IPS DF 6.9 (cell line): ENCODE measurements around the gene PSENEN.

Experiments used
- DNase-seq: peaks from one replicate; pipeline ENCODE4 v3.0.0-alpha.2; 2013; ENCODE audit warnings: low read depth, low spot score
- H3K27ac ChIP-seq: one replicate; pipeline ENCODE4 v1.5.1; 2013; ENCODE audit warnings: low read length, control low read depth
- H3K27me3 ChIP-seq: 2 replicates; pipeline ENCODE4 v1.6.1; 2013; ENCODE audit warnings: mild to moderate bottlenecking, low read length; ENCODE audit not compliant: control insufficient read depth, insufficient read depth
- H3K36me3 ChIP-seq: 2 replicates; pipeline ENCODE4 v1.6.1; 2013; ENCODE audit warnings: low read length; ENCODE audit not compliant: control insufficient read depth, insufficient read depth
- H3K4me1 ChIP-seq: 2 replicates; pipeline ENCODE4 v1.6.1; 2013; ENCODE audit warnings: low read length; ENCODE audit not compliant: control insufficient read depth, insufficient read depth
- H3K4me3 ChIP-seq: 2 replicates; pipeline ENCODE4 v1.5.1; 2013; ENCODE audit warnings: mild to moderate bottlenecking, low read length
- H3K9me3 ChIP-seq: 2 replicates; pipeline ENCODE4 v1.6.1; 2013; ENCODE audit warnings: low read length, inconsistent platforms; ENCODE audit not compliant: control insufficient read depth, insufficient read depth
- WGBS: extraction: QIAGEN DNeasy Blood & Tissue Kit; methylation state at CpG from one replicate; pipeline ENCODE4 v1.1.7; 2013; ENCODE audit warnings: mixed read lengths, missing lambda C conversion rate; ENCODE audit not compliant: insufficient read length, insufficient coverage; 5-methylcytosine and 5-hydroxymethylcytosine counted together

The PSENEN gene

DNA sequence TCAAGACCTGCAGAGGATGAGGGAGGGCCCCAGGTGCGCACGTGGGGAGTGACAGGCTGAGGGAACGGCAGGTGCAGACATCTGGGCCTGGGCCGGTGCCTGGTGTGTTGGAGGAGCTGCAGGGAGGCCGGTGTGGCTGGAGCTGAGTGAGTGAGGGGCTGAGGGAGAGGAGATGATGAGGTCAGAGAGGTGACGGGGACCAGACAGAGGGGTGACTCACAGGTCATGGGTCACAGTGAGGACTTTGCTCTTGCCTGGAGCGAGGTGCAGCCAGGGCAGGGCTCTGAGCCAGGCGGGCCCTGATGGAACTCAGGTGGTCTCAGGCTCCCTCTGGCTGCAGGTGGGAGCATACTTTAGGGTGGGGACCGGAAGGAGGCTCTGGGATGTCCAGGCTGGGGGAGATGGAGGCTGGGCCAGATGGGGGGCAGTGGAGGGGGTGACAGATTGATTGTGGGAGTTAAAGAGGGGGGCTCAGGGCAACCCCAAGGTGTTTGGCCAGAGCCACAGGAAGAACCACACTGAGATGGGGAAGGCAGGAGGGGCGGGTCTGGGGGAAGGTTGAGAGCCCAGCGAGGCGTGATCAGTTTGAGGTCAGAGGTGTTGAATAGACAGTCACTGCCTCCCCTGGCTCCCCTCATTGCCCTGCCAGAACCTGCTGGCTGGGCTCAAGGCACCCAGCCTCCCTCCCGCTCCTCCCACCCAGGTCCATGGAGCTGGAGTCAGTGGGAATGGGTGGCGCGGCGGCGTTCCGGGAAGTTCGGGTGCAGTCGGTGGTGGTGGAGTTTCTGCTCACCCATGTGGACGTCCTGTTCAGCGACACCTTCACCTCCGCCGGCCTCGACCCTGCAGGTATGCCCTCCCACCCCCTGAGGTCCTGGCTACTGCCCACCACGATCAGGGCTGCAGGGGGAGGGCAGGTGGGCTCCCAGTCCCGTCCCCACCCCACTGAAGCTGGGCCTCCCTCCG, 38.3 kb downstream of the PSENEN start:
- Histone ChIP-seq H3K4me1 (peaks cover 7% of the 10 kb centered on the region), H3K36me3 (no peaks in the 10 kb centered on the region; the same call in 1 of the 2 replicates), H3K27ac (no peak overlapping the region), H3K4me3 (peak overlapping the region; percentile 26; the same call in 1 of the 2 replicates), H3K9me3 (no peaks in the 10 kb centered on the region), H3K27me3 (no peaks in the 10 kb centered on the region)
- WGBS: no CpG with 5 or more reads among the region's 28 CpGs
- DNase-seq: no peak

DNA sequence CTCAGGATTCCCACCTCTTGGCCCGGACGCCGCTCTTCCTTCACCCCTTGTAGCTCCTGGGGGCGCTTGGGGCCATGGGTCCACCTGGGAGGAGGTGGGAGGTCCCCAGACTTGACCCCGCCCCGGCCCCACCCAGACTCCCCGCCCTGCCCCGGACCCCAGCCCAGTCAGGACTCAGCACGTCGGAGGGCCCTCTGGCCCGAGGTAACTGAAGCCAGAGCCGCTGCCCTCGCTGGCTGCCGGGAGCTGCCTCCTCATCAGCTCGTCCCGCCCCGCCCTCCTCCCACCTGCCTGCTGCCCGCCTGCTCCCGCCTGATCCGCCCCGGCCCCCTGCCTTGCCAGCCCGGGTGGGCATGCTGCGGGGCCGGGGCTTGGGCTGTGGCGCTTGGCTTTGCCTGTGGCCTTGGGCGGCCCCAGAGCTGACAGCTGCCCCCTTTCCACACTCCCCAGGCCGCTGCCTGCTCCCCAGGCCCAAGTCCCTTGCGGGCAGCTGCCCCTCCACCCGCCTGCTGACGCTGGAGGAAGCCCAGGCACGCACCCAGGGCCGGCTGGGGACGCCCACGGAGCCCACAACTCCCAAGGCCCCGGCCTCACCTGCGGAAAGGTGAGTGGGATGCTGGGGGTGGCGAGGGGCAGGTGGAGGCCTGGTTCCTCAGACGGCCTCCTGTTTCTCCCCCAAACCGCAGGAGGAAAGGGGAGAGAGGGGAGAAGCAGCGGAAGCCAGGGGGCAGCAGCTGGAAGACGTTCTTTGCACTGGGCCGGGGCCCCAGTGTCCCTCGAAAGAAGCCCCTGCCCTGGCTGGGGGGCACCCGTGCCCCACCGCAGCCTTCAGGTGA, 39.3 kb downstream of the PSENEN start:
- no peaks in the 10 kb centered on the region; the same call in 1 of the 2 replicates for H3K36me3 ChIP-seq
- H3K4me3 ChIP-seq: peak overlapping the region; percentile 43
- WGBS: no CpG with 5 or more reads among the region's 45 CpGs

DNA sequence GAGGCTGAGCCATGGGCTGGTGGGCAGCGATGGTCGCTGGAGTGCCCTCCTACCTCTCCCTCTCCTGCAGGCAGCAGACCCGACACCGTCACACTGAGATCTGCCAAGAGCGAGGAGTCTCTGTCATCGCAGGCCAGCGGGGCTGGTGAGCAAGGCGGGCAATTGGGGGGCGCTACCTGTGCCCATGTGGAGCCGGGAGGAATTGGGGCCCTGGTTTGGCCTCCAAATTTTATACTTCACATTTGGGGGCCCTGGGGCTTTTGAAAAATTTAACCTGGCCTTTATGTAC, 39.8 kb downstream of the PSENEN start:
- no CpG with 5 or more reads among the region's 10 CpGs for WGBS
- DNase-seq: no peak
- peak overlapping the region; percentile 43; the same call in 1 of the 2 replicates for H3K4me3 ChIP-seq
- peaks cover 7% of the 10 kb centered on the region for H3K4me1 ChIP-seq
- no peaks in the 10 kb centered on the region for H3K27me3 ChIP-seq
- no peaks in the 10 kb centered on the region for H3K9me3 ChIP-seq
- no peak overlapping the region for H3K27ac ChIP-seq
- no peaks in the 10 kb centered on the region; the same call in 1 of the 2 replicates for H3K36me3 ChIP-seq

More for the DNA sequence above, 39.3 kb downstream of the PSENEN start:
- no peaks in the 10 kb centered on the region for H3K9me3 ChIP-seq
- peaks cover 7% of the 10 kb centered on the region for H3K4me1 ChIP-seq
- H3K27me3 ChIP-seq: no peaks in the 10 kb centered on the region
- DNase-seq: no peak
- no peak overlapping the region for H3K27ac ChIP-seq

DNA sequence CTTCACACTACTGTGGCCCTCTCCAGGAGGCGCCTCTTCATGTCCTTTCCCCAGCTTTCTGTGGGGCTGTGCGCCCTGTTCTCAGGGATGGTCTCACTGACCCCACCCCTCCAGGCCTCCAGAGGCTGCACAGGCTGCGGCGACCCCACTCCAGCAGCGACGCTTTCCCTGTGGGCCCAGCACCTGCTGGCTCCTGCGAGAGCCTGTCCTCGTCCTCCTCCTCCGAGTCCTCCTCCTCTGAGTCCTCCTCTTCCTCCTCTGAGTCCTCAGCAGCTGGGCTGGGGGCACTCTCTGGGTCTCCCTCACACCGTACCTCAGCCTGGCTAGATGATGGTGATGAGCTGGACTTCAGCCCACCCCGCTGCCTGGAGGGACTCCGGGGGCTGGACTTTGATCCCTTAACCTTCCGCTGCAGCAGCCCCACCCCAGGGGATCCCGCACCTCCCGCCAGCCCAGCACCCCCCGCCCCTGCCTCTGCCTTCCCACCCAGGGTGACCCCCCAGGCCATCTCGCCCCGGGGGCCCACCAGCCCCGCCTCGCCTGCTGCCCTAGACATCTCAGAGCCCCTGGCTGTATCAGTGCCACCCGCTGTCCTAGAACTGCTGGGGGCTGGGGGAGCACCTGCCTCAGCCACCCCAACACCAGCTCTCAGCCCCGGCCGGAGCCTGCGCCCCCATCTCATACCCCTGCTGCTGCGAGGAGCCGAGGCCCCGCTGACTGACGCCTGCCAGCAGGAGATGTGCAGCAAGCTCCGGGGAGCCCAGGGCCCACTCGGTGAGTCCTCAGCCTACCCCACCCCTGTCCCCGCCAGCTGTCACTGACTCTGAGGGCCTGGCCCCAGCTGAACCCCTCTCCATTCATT, 41.1 kb downstream of the PSENEN start:
- no peaks in the 10 kb centered on the region for H3K27me3 ChIP-seq
- no peaks in the 10 kb centered on the region; the same call in 1 of the 2 replicates for H3K36me3 ChIP-seq
- DNase-seq: no peak
- H3K4me3 ChIP-seq: no peak overlapping the region
- H3K27ac ChIP-seq: no peak overlapping the region
- no peaks in the 10 kb centered on the region for H3K9me3 ChIP-seq
- no CpG with 5 or more reads among the region's 31 CpGs for WGBS
- H3K4me1 ChIP-seq: peaks cover 6% of the 10 kb centered on the region

DNA sequence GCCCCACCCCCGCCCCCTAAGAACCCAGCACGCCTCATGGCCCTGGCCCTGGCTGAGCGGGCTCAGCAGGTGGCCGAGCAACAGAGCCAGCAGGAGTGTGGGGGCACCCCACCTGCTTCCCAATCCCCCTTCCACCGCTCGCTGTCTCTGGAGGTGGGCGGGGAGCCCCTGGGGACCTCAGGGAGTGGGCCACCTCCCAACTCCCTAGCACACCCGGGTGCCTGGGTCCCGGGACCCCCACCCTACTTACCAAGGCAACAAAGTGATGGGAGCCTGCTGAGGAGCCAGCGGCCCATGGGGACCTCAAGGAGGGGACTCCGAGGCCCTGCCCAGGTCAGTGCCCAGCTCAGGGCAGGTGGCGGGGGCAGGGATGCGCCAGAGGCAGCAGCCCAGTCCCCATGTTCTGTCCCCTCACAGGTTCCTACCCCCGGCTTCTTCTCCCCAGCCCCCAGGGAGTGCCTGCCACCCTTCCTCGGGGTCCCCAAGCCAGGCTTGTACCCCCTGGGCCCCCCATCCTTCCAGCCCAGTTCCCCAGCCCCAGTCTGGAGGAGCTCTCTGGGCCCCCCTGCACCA, 41.9 kb downstream of the PSENEN start:
- H3K9me3 ChIP-seq: no peaks in the 10 kb centered on the region
- DNase-seq: no peak
- no CpG with 5 or more reads among the region's 15 CpGs for WGBS
- H3K36me3 ChIP-seq: no peaks in the 10 kb centered on the region; the same call in 1 of the 2 replicates
- H3K4me3 ChIP-seq: no peak overlapping the region
- H3K4me1 ChIP-seq: peaks cover 5% of the 10 kb centered on the region; the same call in 1 of the 2 replicates
- no peak overlapping the region for H3K27ac ChIP-seq
- no peaks in the 10 kb centered on the region for H3K27me3 ChIP-seq

DNA sequence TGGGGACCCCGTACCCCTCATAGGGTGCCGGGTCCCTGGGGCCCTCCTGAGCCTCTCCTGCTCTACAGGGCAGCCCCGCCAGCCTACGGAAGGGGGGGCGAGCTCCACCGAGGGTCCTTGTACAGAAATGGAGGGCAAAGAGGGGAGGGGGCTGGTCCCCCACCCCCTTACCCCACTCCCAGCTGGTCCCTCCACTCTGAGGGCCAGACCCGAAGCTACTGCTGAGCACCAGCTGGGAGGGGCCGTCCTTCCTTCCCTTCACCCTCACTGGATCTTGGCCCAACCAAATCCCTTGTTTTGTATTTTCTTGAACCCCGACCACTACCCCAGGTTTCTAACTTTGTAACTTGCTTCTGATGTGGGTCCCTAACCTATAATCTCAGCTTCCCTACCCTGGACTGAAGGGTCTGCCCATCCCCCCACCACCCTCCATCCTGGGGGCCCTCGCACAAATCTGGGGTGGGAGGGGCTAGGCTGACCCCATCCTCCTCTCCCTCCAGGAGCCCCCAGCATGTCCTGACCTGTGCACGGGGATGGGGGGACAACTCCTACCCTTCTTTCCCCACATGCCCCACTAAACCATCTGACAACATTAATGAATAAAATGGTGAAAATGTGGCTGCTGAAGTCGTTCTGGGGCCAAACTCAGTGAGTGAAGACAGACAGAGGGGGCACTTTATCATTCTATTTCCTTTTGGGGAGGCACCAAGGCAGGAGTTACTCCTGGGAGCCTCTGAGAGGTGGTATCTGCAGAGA, 42.9 kb downstream of the PSENEN start:
- Histone ChIP-seq H3K4me1 (peaks cover 3% of the 10 kb centered on the region; the same call in 1 of the 2 replicates), H3K27ac (no peak overlapping the region), H3K27me3 (no peaks in the 10 kb centered on the region), H3K4me3 (no peak overlapping the region), H3K9me3 (no peaks in the 10 kb centered on the region), H3K36me3 (no peaks in the 10 kb centered on the region; the same call in 1 of the 2 replicates)
- no peak for DNase-seq
- no CpG with 5 or more reads among the region's 12 CpGs for WGBS

DNA sequence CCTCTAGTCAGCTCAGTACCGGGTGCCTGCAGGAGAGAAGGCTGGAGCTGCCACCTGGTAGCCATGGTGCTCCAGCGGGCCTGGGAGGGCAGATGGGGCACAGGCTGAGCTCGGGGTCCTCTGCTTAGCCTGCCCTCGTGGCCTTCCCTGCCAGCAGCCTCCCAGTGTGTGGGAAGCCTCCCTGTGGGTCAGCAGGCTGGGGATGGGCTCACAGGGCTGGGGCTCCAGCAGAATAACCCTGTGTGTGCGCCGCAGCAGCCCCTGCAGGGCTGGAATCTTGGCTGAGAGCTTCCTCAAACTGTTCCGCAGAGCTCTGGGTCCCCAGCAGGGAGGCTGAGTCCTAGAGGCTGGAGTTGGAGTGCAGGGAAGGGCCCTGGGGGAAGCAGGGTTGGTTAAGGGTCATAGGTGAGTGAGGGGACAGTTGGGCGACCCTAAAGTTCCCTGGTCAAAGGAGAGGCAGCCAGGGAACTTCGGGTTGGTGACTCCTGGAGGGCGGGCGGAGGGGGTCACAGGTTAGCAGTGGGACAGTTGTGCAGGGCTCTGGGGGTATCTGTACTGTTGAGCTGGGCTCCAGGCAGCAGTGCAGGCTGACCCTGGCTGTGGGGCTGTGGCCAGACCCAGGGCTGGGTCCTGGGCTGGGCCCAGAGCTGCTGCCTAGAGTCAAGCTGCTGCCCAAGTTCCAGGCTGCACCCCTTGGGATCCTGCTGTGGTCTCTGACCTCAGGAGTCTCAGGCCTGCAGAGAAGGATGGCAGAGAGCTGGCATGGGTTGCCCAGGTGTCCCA, 43.9 kb downstream of the PSENEN start:
- no peaks in the 10 kb centered on the region for H3K27me3 ChIP-seq
- no peaks in the 10 kb centered on the region; the same call in 1 of the 2 replicates for H3K36me3 ChIP-seq
- H3K27ac ChIP-seq: no peak overlapping the region
- H3K4me3 ChIP-seq: no peak overlapping the region
- H3K4me1 ChIP-seq: peaks cover 3% of the 10 kb centered on the region; the same call in 1 of the 2 replicates
- no peak for DNase-seq
- no CpG with 5 or more reads among the region's 11 CpGs for WGBS
- H3K9me3 ChIP-seq: no peaks in the 10 kb centered on the region

DNA sequence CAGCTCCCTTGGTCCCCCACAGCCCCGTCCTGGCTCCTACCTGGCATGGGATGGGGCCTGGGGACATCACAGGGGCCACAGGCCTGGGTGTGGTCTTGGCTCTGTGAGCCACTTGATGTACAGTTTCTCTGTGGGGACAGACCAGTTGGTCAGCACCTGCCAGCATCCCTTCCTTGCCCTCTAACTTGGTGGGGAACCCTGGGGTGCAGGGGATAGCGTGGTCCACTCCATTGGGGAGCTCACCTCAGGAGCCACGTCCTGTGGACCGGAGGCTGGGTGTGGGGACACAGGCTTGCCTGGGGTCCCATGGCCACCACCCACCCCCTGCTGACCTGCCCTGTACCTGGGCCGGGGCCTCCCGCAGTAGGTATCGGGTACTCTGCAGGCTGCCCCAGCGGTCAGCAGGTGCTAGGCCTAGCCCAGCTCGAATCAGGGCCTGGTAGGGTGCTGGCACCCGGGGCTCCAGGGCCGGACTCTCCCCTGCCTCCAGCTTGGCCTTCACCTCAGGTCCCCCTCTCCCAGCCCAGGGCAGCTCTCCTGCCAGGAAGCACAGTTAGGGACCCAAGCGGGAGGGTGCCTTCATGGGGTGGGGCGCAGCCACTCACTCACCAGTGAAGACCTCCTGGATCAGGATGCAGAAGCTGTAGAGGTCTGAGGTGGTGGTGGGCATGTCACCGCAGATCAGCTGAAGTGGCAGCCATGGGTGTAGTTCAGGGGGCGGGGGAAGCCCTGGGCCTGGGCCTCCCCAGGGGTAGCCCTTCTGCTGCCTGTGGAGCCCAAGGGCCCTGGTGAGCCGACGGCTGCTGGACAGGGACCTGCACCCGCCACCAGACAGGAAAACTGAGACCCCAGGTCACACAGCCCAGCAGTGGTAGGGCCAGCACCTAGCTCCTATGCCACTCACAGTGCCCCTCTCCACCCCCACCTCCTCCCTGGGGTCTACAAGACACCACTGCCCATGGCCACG, 44.8 kb downstream of the PSENEN start:
- Histone ChIP-seq H3K4me1 (peaks cover 3% of the 10 kb centered on the region; the same call in 1 of the 2 replicates), H3K4me3 (no peak overlapping the region), H3K9me3 (no peaks in the 10 kb centered on the region), H3K36me3 (no peaks in the 10 kb centered on the region; the same call in 1 of the 2 replicates), H3K27me3 (no peaks in the 10 kb centered on the region), H3K27ac (no peak overlapping the region)
- WGBS: no CpG with 5 or more reads among the region's 19 CpGs
- DNase-seq: no peak
